Tibial artery (tissue), 4 donors: Measurements from ENCODE around the gene ARHGAP18.
A peak's percentile ranks its signal among the peaks of the same experiment; 100 is the strongest.

Source experiments
- DNase-seq, 2 donors: peaks; one replicate each; pipeline ENCODE4 v3.0.0-alpha.2; 2019
- H3K27ac ChIP-seq, 2 donors: fragments of 200-600 bp; sonication (generic) in 1 of 2; 1 replicate in 1 of 2; 2 replicates in 1 of 2; pipeline ENCODE4 v1.5.1; 2018 to 2019; ENCODE audit warnings: mild to moderate bottlenecking in 1 of 2
- H3K27me3 ChIP-seq, 2 donors: fragments of 200-600 bp; sonication (generic) in 1 of 2; one replicate each; pipeline versions ENCODE4 v1.5.1 to v1.6.0; 2016 to 2019
- H3K36me3 ChIP-seq, 3 donors: fragments of 200-600 bp; sonication (generic) in 2 of 3; one replicate each; pipeline ENCODE4 v1.5.1; 2016 to 2019; ENCODE audit warnings: mild to moderate bottlenecking in 2 of 3
- H3K4me1 ChIP-seq, 4 donors: fragments of 200-600 bp; sonication (generic) in 2 of 4; 1 replicate in 3 of 4; 2 replicates in 1 of 4; pipeline ENCODE4 v1.5.1; 2016 to 2019
- H3K4me3 ChIP-seq, 2 donors: fragments of 200-600 bp; sonication (generic) in 1 of 2; 1 replicate in 1 of 2; 2 replicates in 1 of 2; pipeline ENCODE4 v1.5.1; 2018 to 2019; ENCODE audit warnings: mild to moderate bottlenecking in 2 of 2
- H3K9me3 ChIP-seq, 3 donors: fragments of 200-600 bp; sonication (generic) in 1 of 3; one replicate each; pipeline ENCODE4 v1.5.1; 2016 to 2019
- intact Hi-C: fragments of 100-400 bp; cut with DNase I; formaldehyde crosslinking; loops from one replicate; pipeline ENCODE4 v1.15.0; 2023; ENCODE audit warnings: low total_unique reads
- TF ChIP-seq, protein P1 (sequence below), 2 experiments: fragments of 200-600 bp in 1 of 2; fragments of 450-650 bp in 1 of 2; IDR thresholded peaks; one replicate each; pipeline ENCODE4 v1.5.1; 2017 to 2019; ENCODE audit warnings: antibody characterized with exemption in 2 of 2, mild to moderate bottlenecking in 1 of 2, moderate library complexity in 1 of 2

ARHGAP18 gene

DNA sequence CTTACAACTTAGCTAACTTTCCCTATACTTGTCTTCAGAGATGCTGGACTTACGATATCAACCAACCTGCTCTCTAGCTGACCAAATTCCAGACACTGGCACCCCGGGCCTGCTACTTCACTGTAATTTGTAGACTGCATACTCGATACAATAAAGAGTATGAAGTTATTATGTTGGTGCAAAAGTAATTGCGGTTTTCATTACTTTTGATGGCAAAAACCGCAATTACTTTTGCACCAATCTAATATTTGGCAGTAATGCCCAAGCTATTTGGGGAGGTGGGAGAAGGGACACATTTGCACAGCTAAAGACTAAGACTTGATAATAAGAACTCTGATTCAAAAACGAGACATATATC, 34.9 kb upstream of the ARHGAP18 start:
- no peak for DNase-seq
- Histone ChIP-seq H3K27ac (no peak overlapping the region), H3K4me3 (no peak overlapping the region), H3K9me3 (no peaks in the 10 kb centered on the region), H3K36me3 (no peaks in the 10 kb centered on the region), H3K27me3 (no peaks in the 10 kb centered on the region), H3K4me1 (peaks cover 0 to 16% (median 6%) of the 10 kb centered on the region in 4 donors)
- intact Hi-C loops: no loop called here
- TF ChIP-seq, protein P1, sequence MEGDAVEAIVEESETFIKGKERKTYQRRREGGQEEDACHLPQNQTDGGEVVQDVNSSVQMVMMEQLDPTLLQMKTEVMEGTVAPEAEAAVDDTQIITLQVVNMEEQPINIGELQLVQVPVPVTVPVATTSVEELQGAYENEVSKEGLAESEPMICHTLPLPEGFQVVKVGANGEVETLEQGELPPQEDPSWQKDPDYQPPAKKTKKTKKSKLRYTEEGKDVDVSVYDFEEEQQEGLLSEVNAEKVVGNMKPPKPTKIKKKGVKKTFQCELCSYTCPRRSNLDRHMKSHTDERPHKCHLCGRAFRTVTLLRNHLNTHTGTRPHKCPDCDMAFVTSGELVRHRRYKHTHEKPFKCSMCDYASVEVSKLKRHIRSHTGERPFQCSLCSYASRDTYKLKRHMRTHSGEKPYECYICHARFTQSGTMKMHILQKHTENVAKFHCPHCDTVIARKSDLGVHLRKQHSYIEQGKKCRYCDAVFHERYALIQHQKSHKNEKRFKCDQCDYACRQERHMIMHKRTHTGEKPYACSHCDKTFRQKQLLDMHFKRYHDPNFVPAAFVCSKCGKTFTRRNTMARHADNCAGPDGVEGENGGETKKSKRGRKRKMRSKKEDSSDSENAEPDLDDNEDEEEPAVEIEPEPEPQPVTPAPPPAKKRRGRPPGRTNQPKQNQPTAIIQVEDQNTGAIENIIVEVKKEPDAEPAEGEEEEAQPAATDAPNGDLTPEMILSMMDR (IDR thresholded peaks at IDR 0.05): no peak

DNA sequence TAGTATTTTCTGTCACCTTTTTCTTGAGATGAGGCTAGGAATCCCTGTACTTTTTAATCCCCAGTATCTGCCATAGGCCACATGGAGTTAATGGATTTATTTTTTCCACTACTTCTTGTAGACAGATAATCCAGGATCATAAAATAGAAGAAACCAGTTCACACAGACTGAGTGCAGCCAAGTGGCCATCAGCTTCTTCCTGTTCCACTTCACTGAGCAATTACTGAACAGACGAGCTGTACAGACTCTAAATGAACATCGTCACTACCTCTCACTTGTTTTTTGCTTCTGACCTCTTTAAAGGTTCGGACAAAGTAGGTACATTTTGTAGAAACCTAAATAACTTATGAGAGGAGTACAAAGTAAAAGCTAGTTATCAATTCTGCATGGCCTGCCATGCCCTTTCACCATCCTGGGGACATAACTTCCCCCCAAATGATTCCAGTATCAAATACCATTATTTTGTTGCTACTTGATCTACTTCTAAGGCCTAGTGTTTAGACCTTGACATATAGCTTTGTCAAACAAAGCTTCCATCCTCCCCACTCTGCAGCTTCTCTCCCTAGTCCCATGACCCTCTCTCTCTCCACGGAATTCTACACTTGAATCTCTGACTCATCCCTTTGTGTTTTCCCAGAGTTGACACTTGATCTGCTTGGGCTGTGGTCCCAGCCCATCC, 34.4 kb upstream of the ARHGAP18 start:
- no peaks in the 10 kb centered on the region for H3K36me3 ChIP-seq
- H3K4me1 ChIP-seq: peaks cover 0 to 11% (median 4%) of the 10 kb centered on the region in 4 donors
- DNase-seq: peak in 1 of 2 donors; percentile 61
- intact Hi-C loops: no loop called here
- H3K9me3 ChIP-seq: no peaks in the 10 kb centered on the region
- H3K4me3 ChIP-seq: no peak overlapping the region
- TF ChIP-seq, protein P1 (IDR thresholded peaks at IDR 0.05): no peak
- no peak overlapping the region for H3K27ac ChIP-seq
- H3K27me3 ChIP-seq: no peaks in the 10 kb centered on the region

DNA sequence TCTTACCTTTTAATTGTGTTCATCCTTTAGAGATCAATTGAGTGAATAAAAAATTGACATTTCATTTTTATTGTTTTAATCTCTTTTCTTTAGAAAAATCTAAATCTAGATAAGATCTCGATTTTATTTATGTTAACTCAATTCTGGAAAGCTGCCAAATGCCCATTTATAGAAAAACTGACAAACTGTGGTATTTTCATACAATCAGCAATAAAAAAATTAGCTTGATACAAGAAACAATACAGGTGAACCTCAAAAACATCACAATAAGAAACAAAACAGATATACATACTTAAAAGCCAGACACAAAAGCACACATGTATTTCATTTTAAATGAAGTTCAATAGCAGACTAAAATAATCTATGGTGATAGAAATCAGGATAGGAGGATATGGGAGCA, 30.0 kb upstream of the ARHGAP18 start:
- intact Hi-C loops: no loop called here
- no peak overlapping the region for H3K4me3 ChIP-seq
- peaks cover 0 to 4% (median 0%) of the 10 kb centered on the region in 4 donors for H3K4me1 ChIP-seq
- no peak for DNase-seq
- no peaks in the 10 kb centered on the region for H3K36me3 ChIP-seq
- no peaks in the 10 kb centered on the region for H3K27me3 ChIP-seq
- H3K9me3 ChIP-seq: no peaks in the 10 kb centered on the region
- TF ChIP-seq, protein P1 (IDR thresholded peaks at IDR 0.05): no peak
- no peak overlapping the region for H3K27ac ChIP-seq

DNA sequence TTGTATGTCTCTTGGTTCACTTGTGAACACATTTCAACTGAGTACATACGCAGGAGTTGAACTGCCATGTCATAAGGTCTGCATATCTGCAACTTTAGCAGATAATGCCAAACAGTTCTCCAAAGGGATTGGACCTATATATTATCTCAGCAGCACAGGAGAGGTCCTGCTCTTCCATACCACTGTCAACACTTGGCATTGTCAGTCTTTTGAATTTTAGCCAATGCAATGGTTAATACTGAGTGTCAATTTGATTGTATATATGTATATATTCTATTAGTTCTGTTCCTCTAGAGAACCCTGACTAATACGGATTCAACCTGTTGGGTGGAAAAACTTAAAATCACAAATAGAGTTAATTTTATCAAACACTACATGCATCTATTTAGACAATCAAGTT, 26.1 kb upstream of the ARHGAP18 start:
- Histone ChIP-seq H3K36me3 (no peaks in the 10 kb centered on the region), H3K9me3 (no peaks in the 10 kb centered on the region), H3K4me3 (no peak overlapping the region), H3K4me1 (no peaks in the 10 kb centered on the region), H3K27ac (no peak overlapping the region), H3K27me3 (no peaks in the 10 kb centered on the region)
- DNase-seq: no peak
- intact Hi-C loops: no loop called here
- TF ChIP-seq, protein P1 (IDR thresholded peaks at IDR 0.05): no peak

DNA sequence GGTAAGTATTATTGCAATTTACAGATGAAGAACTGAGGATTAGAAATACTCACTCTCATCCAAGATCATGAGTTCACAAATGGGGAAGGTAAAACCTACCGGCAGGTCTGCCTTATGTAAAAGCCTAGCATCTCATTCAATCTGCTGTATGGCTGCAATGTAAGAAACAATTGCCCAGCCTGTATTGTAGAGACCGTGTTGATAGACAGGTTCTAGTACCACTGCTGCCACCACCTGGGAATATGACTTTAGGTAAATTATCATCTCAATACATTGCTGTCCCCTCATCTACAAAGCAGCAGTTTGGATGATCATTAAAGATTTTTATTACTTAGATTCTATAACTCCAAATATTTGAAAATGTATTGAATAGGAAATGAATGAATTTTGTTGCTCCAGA, 23.3 kb upstream of the ARHGAP18 start:
- no peaks in the 10 kb centered on the region for H3K36me3 ChIP-seq
- no peaks in the 10 kb centered on the region for H3K4me1 ChIP-seq
- DNase-seq: no peak
- H3K9me3 ChIP-seq: no peaks in the 10 kb centered on the region
- intact Hi-C loops: no loop called here
- no peak overlapping the region for H3K4me3 ChIP-seq
- no peaks in the 10 kb centered on the region for H3K27me3 ChIP-seq
- TF ChIP-seq, protein P1 (IDR thresholded peaks at IDR 0.05): no peak
- H3K27ac ChIP-seq: no peak overlapping the region

DNA sequence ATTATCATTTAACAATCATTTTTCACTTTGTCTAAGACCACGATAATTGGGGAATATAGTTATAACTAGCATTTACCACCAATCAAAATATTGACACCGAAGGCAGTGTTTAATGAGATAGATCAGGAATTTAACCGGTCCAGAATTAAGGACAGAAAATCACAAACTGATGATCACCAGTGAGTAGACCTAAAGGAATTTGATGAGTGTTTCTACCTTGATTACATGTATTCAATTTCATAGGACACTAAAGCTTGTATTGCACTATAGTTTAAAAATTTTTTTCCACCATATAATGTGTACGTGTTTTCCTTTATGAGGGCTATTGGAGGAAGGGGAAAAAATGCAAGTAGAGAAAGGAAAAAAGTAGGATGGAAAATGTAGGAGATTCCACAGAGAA, 22.6 kb upstream of the ARHGAP18 start:
- H3K4me1 ChIP-seq: no peaks in the 10 kb centered on the region
- H3K4me3 ChIP-seq: no peak overlapping the region
- intact Hi-C loops: no loop called here
- no peak for DNase-seq
- H3K9me3 ChIP-seq: no peaks in the 10 kb centered on the region
- H3K27ac ChIP-seq: no peak overlapping the region
- TF ChIP-seq, protein P1 (IDR thresholded peaks at IDR 0.05): no peak
- no peaks in the 10 kb centered on the region for H3K36me3 ChIP-seq
- no peaks in the 10 kb centered on the region for H3K27me3 ChIP-seq
